H9 (cell line): ENCODE measurements around the gene SH3RF2. TPM values are rescaled to one million over a fixed set of nuclear protein-coding genes. Genes with fewer than 3 reads are reported as not detected.

Experiments
- DNase-seq: peaks from one replicate; pipeline ENCODE4 v3.0.0-alpha.2; 2017
- H2AFZ ChIP-seq: one replicate; pipeline ENCODE4 v1.6.1; 2013; ENCODE audit warnings: mild to moderate bottlenecking, low read length, control low read depth, moderate library complexity
- H2AK5ac ChIP-seq: 2 replicates; pipeline ENCODE4 v1.6.1; 2013; ENCODE audit warnings: low read length, control low read depth, mixed read lengths; ENCODE audit not compliant: insufficient read length
- H2BK120ac ChIP-seq: one replicate; pipeline ENCODE4 v1.6.1; 2013; ENCODE audit warnings: low read depth, mild to moderate bottlenecking, low read length, control low read depth, inconsistent platforms; ENCODE audit not compliant: poor library complexity, severe bottlenecking
- H2BK12ac ChIP-seq: 2 replicates; pipeline ENCODE4 v1.6.1; 2013; ENCODE audit warnings: low read length, control low read depth, mixed read lengths, low read depth; ENCODE audit not compliant: insufficient read length
- H2BK15ac ChIP-seq: 2 replicates; pipeline ENCODE4 v1.6.1; 2013; ENCODE audit warnings: low read depth, low read length, control low read depth
- H2BK20ac ChIP-seq: one replicate; pipeline ENCODE4 v1.6.1; 2013; ENCODE audit warnings: low read depth, mild to moderate bottlenecking, low read length, control low read depth, inconsistent platforms; ENCODE audit not compliant: poor library complexity, severe bottlenecking
- H2BK5ac ChIP-seq: 2 replicates; pipeline ENCODE4 v1.6.1; 2013; ENCODE audit warnings: low read length, control low read depth, mixed read lengths; ENCODE audit not compliant: insufficient read length
- H3K14ac ChIP-seq: 2 replicates; pipeline ENCODE4 v1.6.1; 2013; ENCODE audit warnings: low read length, control low read depth; ENCODE audit not compliant: insufficient read depth
- H3K18ac ChIP-seq: 2 replicates; pipeline ENCODE4 v1.6.1; 2013; ENCODE audit warnings: low read depth, mild to moderate bottlenecking, mixed read lengths, low read length, control low read depth; ENCODE audit not compliant: insufficient read length
- H3K23ac ChIP-seq: 2 replicates; pipeline ENCODE4 v1.6.1; 2013; ENCODE audit warnings: low read length, control low read depth, mixed read lengths, low read depth; ENCODE audit not compliant: insufficient read length
- H3K23me2 ChIP-seq: 2 replicates; pipeline ENCODE4 v1.6.1; 2013; ENCODE audit warnings: low read depth, mild to moderate bottlenecking, mixed read lengths, low read length, control low read depth; ENCODE audit not compliant: insufficient read length, poor library complexity, severe bottlenecking
- H3K27ac ChIP-seq: 2 replicates; pipeline ENCODE4 v1.5.1; 2013; ENCODE audit warnings: low read length, control low read depth, mixed read lengths, low read depth; ENCODE audit not compliant: insufficient read length
- H3K27me3 ChIP-seq: 2 replicates; pipeline ENCODE4 v1.6.1; 2013; ENCODE audit warnings: low read length, control low read depth, inconsistent platforms; ENCODE audit not compliant: insufficient read depth
- H3K4ac ChIP-seq: 2 replicates; pipeline ENCODE4 v1.6.1; 2013; ENCODE audit warnings: low read depth, mild to moderate bottlenecking, control low read depth, inconsistent platforms, low read length, moderate library complexity
- H3K4me1 ChIP-seq: 2 replicates; pipeline ENCODE4 v1.6.1; 2013; ENCODE audit warnings: low read length, control low read depth, inconsistent platforms; ENCODE audit not compliant: insufficient read depth
- H3K4me2 ChIP-seq: 2 replicates; pipeline ENCODE4 v1.6.1; 2013; ENCODE audit warnings: low read length, control low read depth, mixed read lengths; ENCODE audit not compliant: insufficient read length, insufficient read depth
- H3K56ac ChIP-seq: 2 replicates; pipeline ENCODE4 v1.6.1; 2013; ENCODE audit warnings: low read depth, mild to moderate bottlenecking, mixed read lengths, low read length, control low read depth; ENCODE audit not compliant: insufficient read length
- H3K79me1 ChIP-seq: 2 replicates; pipeline ENCODE4 v1.6.1; 2013; ENCODE audit warnings: low read depth, mild to moderate bottlenecking, moderate library complexity, low read length, control low read depth, inconsistent platforms; ENCODE audit not compliant: insufficient read depth, poor library complexity, severe bottlenecking
- H3K79me2 ChIP-seq: 2 replicates; pipeline ENCODE4 v1.6.1; 2013; ENCODE audit warnings: low read length, control low read depth, inconsistent platforms; ENCODE audit not compliant: insufficient read depth
- H3K9ac ChIP-seq: 2 replicates; pipeline ENCODE4 v1.6.1; 2013; ENCODE audit warnings: low read length, control low read depth, mixed read lengths; ENCODE audit not compliant: insufficient read length; ENCODE audit errors: extremely low read depth
- H3K9me3 ChIP-seq: one replicate; pipeline ENCODE4 v1.6.1; 2013; ENCODE audit warnings: low read depth, low read length, inconsistent platforms; ENCODE audit not compliant: control insufficient read depth
- H3T11ph ChIP-seq: one replicate; pipeline ENCODE4 v1.6.1; 2013; ENCODE audit warnings: mild to moderate bottlenecking, low read length, control low read depth, inconsistent platforms
- H4K20me1 ChIP-seq: one replicate; pipeline ENCODE4 v1.6.1; 2013; ENCODE audit not compliant: control insufficient read depth, insufficient read length, insufficient read depth
- H4K5ac ChIP-seq: 2 replicates; pipeline ENCODE4 v1.6.1; 2013; ENCODE audit warnings: low read depth, mild to moderate bottlenecking, mixed read lengths, low read length, control low read depth; ENCODE audit not compliant: insufficient read length
- H4K8ac ChIP-seq: replicated peaks from 2 replicates; pipeline ENCODE4 v1.6.1; 2013; ENCODE audit warnings: low read length, control low read depth, mixed read lengths, low read depth; ENCODE audit not compliant: insufficient read length
- H4K91ac ChIP-seq: 2 replicates; pipeline ENCODE4 v1.6.1; 2013; ENCODE audit warnings: low read depth, mild to moderate bottlenecking, moderate library complexity, mixed read lengths, low read length, control low read depth; ENCODE audit not compliant: insufficient read length
- H3K27ac Mint-ChIP-seq, 3 experiments: 2 replicates in 2 of 3; 3 replicates in 1 of 3; pipeline ENCODE4 v1.8.0; 2020 to 2021; ENCODE audit warnings: mixed read lengths in 3 of 3, mild to moderate bottlenecking in 1 of 3, moderate library complexity in 1 of 3
- H3K27me3 Mint-ChIP-seq: 2 replicates; pipeline ENCODE4 v1.8.0; 2021; ENCODE audit warnings: low read depth, mild to moderate bottlenecking, moderate library complexity, mixed read lengths
- H3K36me3 Mint-ChIP-seq, 3 experiments: 2 replicates in 2 of 3; 3 replicates in 1 of 3; pipeline ENCODE4 v1.8.0; 2020 to 2021; ENCODE audit warnings: low read depth in 3 of 3, mixed read lengths in 3 of 3; ENCODE audit not compliant: insufficient read depth in 1 of 3
- H3K4me1 Mint-ChIP-seq, 2 experiments: 2 replicates each; pipeline ENCODE4 v1.8.0; 2020; ENCODE audit warnings: mixed read lengths in 2 of 2
- H3K4me3 Mint-ChIP-seq, 2 experiments: 2 replicates in 1 of 2; 3 replicates in 1 of 2; pipeline ENCODE4 v1.8.0; 2020 to 2021; ENCODE audit warnings: mild to moderate bottlenecking in 2 of 2, mixed read lengths in 2 of 2, moderate library complexity in 1 of 2
- H3K9me3 Mint-ChIP-seq, 2 experiments: 2 replicates in 1 of 2; 3 replicates in 1 of 2; pipeline ENCODE4 v1.8.0; 2020; ENCODE audit warnings: mild to moderate bottlenecking in 2 of 2, mixed read lengths in 2 of 2, moderate library complexity in 1 of 2
- CTCF ChIP-seq: fragments of 200-600 bp; sonication (generic); conservative IDR thresholded peaks from 3 replicates; pipeline ENCODE4 v1.8.0; 2021; ENCODE audit warnings: antibody characterized with exemption, mild to moderate bottlenecking
- WGBS: extraction: QIAGEN DNeasy Blood & Tissue Kit; methylation state at CpG from one replicate; pipeline ENCODE4 v1.1.7; 2013; ENCODE audit warnings: missing lambda C conversion rate, low lambda C conversion rate, mixed read lengths; ENCODE audit not compliant: insufficient read length; ENCODE audit errors: extremely low coverage; 5-methylcytosine and 5-hydroxymethylcytosine counted together
- total RNA-seq: library from RNA; stranded (reverse); gene quantifications from 2 replicates; pipeline ENCODE4 v1.2.1, GENCODE V29; 2021

The SH3RF2 gene
- total RNA-seq, 1 experiment from 2014 or later: 0.66 TPM

DNA sequence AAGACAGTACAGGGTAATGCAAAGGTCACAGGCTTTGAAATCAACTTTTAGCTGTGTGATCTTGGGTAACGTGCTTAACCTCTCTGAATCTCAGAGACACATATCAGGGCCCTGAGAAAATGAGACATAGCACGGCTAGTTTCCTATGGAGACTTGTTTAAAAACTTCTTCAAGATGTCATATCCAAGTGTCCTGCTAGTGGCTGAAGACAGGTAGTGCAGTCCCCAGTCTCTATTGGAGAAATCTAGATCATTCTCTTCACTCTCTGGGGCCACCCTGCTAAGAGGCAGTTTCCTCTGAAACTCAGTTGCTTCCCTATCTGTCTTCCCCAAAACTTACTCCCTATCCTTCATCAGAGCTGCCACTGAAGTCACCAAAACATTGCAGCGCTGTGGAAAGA, 33.3 kb upstream of the SH3RF2 start:
- Mint-ChIP-seq H3K4me1 (peaks cover 7 to 8% of the 10 kb centered on the region in 2 experiments), H3K36me3 (peaks cover 0 to 16% (median 8%) of the 10 kb centered on the region in 3 experiments; a peak in 4 of 7 replicates), H3K27ac (no peak overlapping the region), H3K27me3 (no peaks in the 10 kb centered on the region), H3K9me3 (peaks cover 18% of the 10 kb centered on the region in 2 experiments; a peak in 3 of 5 replicates), H3K4me3 (no peak overlapping the region)
- Histone ChIP-seq H3K4ac (no peak overlapping the region), H3K14ac (no peak overlapping the region), H2BK120ac (no peak overlapping the region), H2AK5ac (no peak overlapping the region), H4K5ac (no peak overlapping the region), H3K4me1 (no peaks in the 10 kb centered on the region), H3K9me3 (no peaks in the 10 kb centered on the region), H4K91ac (no peak overlapping the region), H3K9ac (no peak overlapping the region), H3K79me2 (no peaks in the 10 kb centered on the region), H3K27me3 (no peaks in the 10 kb centered on the region), H2AFZ (no peak overlapping the region), H2BK20ac (no peak overlapping the region), H4K8ac (no peak overlapping the region), H3K18ac (no peak overlapping the region), H3K27ac (no peak overlapping the region), H4K20me1 (no peaks in the 10 kb centered on the region), H3K23ac (no peak overlapping the region), H3K56ac (no peak overlapping the region), H3K23me2 (no peaks in the 10 kb centered on the region), H3T11ph (no peak overlapping the region), H2BK15ac (no peak overlapping the region), H2BK12ac (no peak overlapping the region), H3K4me2 (no peak overlapping the region), H3K79me1 (no peaks in the 10 kb centered on the region), H2BK5ac (no peak overlapping the region)
- WGBS: no CpG with 5 or more reads among the region's 3 CpGs
- TF ChIP-seq CTCF: peak; percentile 50; the same call in 2 of the 3 replicates
- DNase-seq: no peak
